MCF 10A (cell line): ENCODE measurements around the gene NUP88. TPM values are rescaled to one million over a fixed set of nuclear protein-coding genes. Genes with fewer than 3 reads are reported as not detected.

Experiments
- Bru-seq: library from RNA; stranded (reverse); fragments of 400-500 nt; gene quantifications from one replicate; lab custom pipeline; 2021; lab: Mats Ljungman, UMichigan
- BruChase-seq, 2 experiments: library from RNA; stranded (reverse); fragments of 400-500 nt; gene quantifications; one replicate each; lab custom pipeline; 2021; lab: Mats Ljungman, UMichigan
- BruUV-seq: library from RNA; stranded (reverse); fragments of 400-500 nt; replicated peaks from 2 replicates; lab custom pipeline; 2021; lab: Mats Ljungman, UMichigan
- CTCF ChIA-PET: fragments of 300-600 bp; sonication (Branson Sonifier 250); formaldehyde crosslinking; extraction: SDS; loops from one replicate; lab custom pipeline; 2021; ENCODE audit warnings: antibody characterized with exemption, inconsistent platforms; lab: Yijun Ruan, JAX
- POLR2A ChIA-PET: fragments of 300-600, 350-650 bp; sonication (Branson Sonifier 250); formaldehyde crosslinking; extraction: SDS; loops from one replicate; lab custom pipeline; 2020; ENCODE audit warnings: antibody characterized with exemption, inconsistent platforms; lab: Yijun Ruan, JAX
- DNase-seq: peaks from one replicate; pipeline ENCODE4 v3.0.0-alpha.2; 2018; ENCODE audit not compliant: unreplicated experiment
- H3K27ac Mint-ChIP-seq: one replicate; pipeline ENCODE4 v1.8.0; 2022; ENCODE audit warnings: mild to moderate bottlenecking, low read depth, mixed read lengths; ENCODE audit not compliant: unreplicated experiment
- H3K27me3 Mint-ChIP-seq: one replicate; pipeline ENCODE4 v1.8.0; 2022; ENCODE audit warnings: mixed read lengths; ENCODE audit not compliant: insufficient read depth, unreplicated experiment
- H3K36me3 Mint-ChIP-seq: one replicate; pipeline ENCODE4 v1.8.0; 2022; ENCODE audit warnings: mild to moderate bottlenecking, moderate library complexity, mixed read lengths; ENCODE audit not compliant: insufficient read depth, unreplicated experiment
- H3K4me1 Mint-ChIP-seq: one replicate; pipeline ENCODE4 v1.8.0; 2022; ENCODE audit warnings: mixed read lengths; ENCODE audit not compliant: insufficient read depth, unreplicated experiment
- H3K4me3 Mint-ChIP-seq: one replicate; pipeline ENCODE4 v1.8.0; 2022; ENCODE audit warnings: mild to moderate bottlenecking, moderate library complexity, mixed read lengths; ENCODE audit not compliant: unreplicated experiment
- H3K9me3 Mint-ChIP-seq: one replicate; pipeline ENCODE4 v1.8.0; 2022; ENCODE audit warnings: mixed read lengths; ENCODE audit not compliant: unreplicated experiment
- CTCF ChIP-seq: fragments of 200-600 bp; IDR thresholded peaks from one replicate; pipeline ENCODE4 v1.8.0; 2022; ENCODE audit warnings: antibody characterized with exemption, mild to moderate bottlenecking; ENCODE audit not compliant: unreplicated experiment
- intact Hi-C: fragments of 100-400 bp; cut with micrococcal nuclease; formaldehyde crosslinking; loops from 2 replicates; pipeline ENCODE4 v1.14.1; 2022
- long read RNA-seq: library from polyadenylated mRNA; stranded (forward); transcript quantifications from one replicate; pipeline ENCODE4 v2.0.0, GENCODE V29; 2022
- total RNA-seq: library from RNA; stranded (reverse); gene quantifications from 2 replicates; pipeline ENCODE4 v1.2.3, GENCODE V29; 2022

NUP88 gene
- total RNA-seq (88.2 and 89.2 TPM in 2 replicates), Bru-seq, nascent RNA (percentile 86 among the genes with signal in this experiment), BruChase-seq, experiment 1, labeled RNA remaining after a 6-hour chase (percentile 81 among the genes with signal in this experiment), BruChase-seq, experiment 2, labeled RNA remaining after a 2-hour chase (percentile 75 among the genes with signal in this experiment)
- long read RNA-seq, transcript NUP88-207 (17 exons, 2,916 nt): major isoform, 261 of 316 reads
- long read RNA-seq, partial matches to known transcripts: 9 of 316 reads
- long read RNA-seq, other reads (novel, unspliced or antisense): 44 of 316 reads

- no TSS peak for BruUV-seq
- peak within 1 kb of the TSS; percentile 98 for H3K4me3 Mint-ChIP-seq
- no peak for TF ChIP-seq CTCF
- POLR2A ChIA-PET: interaction anchor here (0.7 to 3.8 kb wide), 27 partner anchors 11 to 1574 kb away, joined by 3 to 78 read pairs (median 4); partner anchors contain the start of genes C1QBP, DERL2, DHX33 and MIS12
- peak; percentile 97 for DNase-seq
- intact Hi-C loops: no loop called here
- peak within 1 kb of the TSS; percentile 96 for H3K27ac Mint-ChIP-seq
- no peaks in the 10 kb centered on the region for H3K27me3 Mint-ChIP-seq
- H3K9me3 Mint-ChIP-seq: no peaks in the 10 kb centered on the region
- peaks cover 17% of the 10 kb centered on the region for H3K4me1 Mint-ChIP-seq
- CTCF ChIA-PET: interaction anchor here (0.7 to 2.2 kb wide), 3 partner anchors 17 to 21 kb away, joined by 3 to 13 read pairs (median 6); partner anchors contain the start of gene C1QBP
- H3K36me3 Mint-ChIP-seq: peaks cover 59% of the 10 kb centered on the region
Observed at GRCh38 chr17:5419356-5419958, at the start of gene NUP88. Gene NUP88 (minus strand): TSS chr17:5419662. CDS start chr17:5419650, 12 bp downstream.

- Mint-ChIP-seq H3K27ac (peak overlapping the region; percentile 93), H3K9me3 (no peaks in the 10 kb centered on the region), H3K36me3 (peaks cover 41% of the 10 kb centered on the region), H3K4me3 (peak overlapping the region; percentile 92), H3K27me3 (no peaks in the 10 kb centered on the region), H3K4me1 (peaks cover 33% of the 10 kb centered on the region)
- no peak for DNase-seq
- intact Hi-C loops: no loop called here
- BruUV-seq: no TSS peak
- POLR2A ChIA-PET: interaction anchor here (0.5 to 6.7 kb wide), 12 partner anchors 12 to 1565 kb away, joined by 3 to 108 read pairs (median 3); partner anchors contain the start of genes C1QBP, DERL2, MIS12 and NUP88
- CTCF ChIA-PET: interaction anchor here (0.7 to 1.4 kb wide), 2 partner anchors 29 to 1119 kb away, joined by 4 to 7 read pairs; partner anchors contain the start of gene C1QBP
- no peak for TF ChIP-seq CTCF
Observed at GRCh38 chr17:5468075-5468473, 48.6 kb upstream of the NUP88 start.

GRCh38 chr17:5467416-5467815 lies 48.0 kb upstream of the NUP88 start:
- intact Hi-C loops: no loop called here
- CTCF ChIA-PET: interaction anchor here (1.0 kb wide), 1 partner anchor 18 kb away, joined by 3 read pairs; no protein-coding TSS in a partner anchor
- H3K9me3 Mint-ChIP-seq: no peaks in the 10 kb centered on the region
- no peak for DNase-seq
- H3K27me3 Mint-ChIP-seq: no peaks in the 10 kb centered on the region
- H3K27ac Mint-ChIP-seq: peak overlapping the region; percentile 93
- peaks cover 33% of the 10 kb centered on the region for H3K4me1 Mint-ChIP-seq
- TF ChIP-seq CTCF: no peak
- H3K4me3 Mint-ChIP-seq: peak overlapping the region; percentile 92
- peaks cover 36% of the 10 kb centered on the region for H3K36me3 Mint-ChIP-seq
- no TSS peak for BruUV-seq
- POLR2A ChIA-PET: interaction anchor here (0.6 to 6.7 kb wide), 7 partner anchors 16 to 1565 kb away, joined by 3 to 108 read pairs (median 6); partner anchors contain the start of genes C1QBP, DERL2, MIS12 and NUP88
